Medulla oblongata (tissue), 1 donor: ENCODE results near the gene CXADR.
A peak's percentile ranks its signal among the peaks of the same experiment; 100 is the strongest.
"Not testable (repeated sequence)": the region's sequence is repeated elsewhere in the genome, so short reads cannot be mapped to it uniquely, and the experiment has no call there.

Experiments used
- DNase-seq: peaks from one replicate; pipeline ENCODE4 v3.0.0-alpha.2; 2015; ENCODE audit errors: extremely low spot score

CXADR gene

GRCh38 chr21:17502985-17503384 lies 9.9 kb upstream of the CXADR start:
- not testable (repeated sequence) for DNase-seq

- DNase-seq, result no peak
Observed at GRCh38 chr21:17506951-17507350, 5.9 kb upstream of the CXADR start.

GRCh38 chr21:17507591-17507990 lies 5.3 kb upstream of the CXADR start:
- no peak for DNase-seq

GRCh38 chr21:17513214-17514123 lies 626 bp downstream of the CXADR start:
- DNase-seq, result peak; percentile 71

GRCh38 chr21:17514124-17514845 lies 1.4 kb downstream of the CXADR start:
- DNase-seq, result no peak

GRCh38 chr21:17517008-17517407 lies 4.2 kb downstream of the CXADR start:
- not testable (repeated sequence) for DNase-seq

- no peak for DNase-seq
Observed at GRCh38 chr21:17519208-17519738, 6.4 kb downstream of the CXADR start.

- DNase-seq, result no peak
Observed at GRCh38 chr21:17519965-17520609, 7.2 kb downstream of the CXADR start.

- no peak for DNase-seq
Observed at GRCh38 chr21:17523007-17523451, 10.2 kb downstream of the CXADR start.

- DNase-seq, result not testable (repeated sequence)
Observed at GRCh38 chr21:17523979-17524494, 11.2 kb downstream of the CXADR start.

GRCh38 chr21:17524635-17525034 lies 11.8 kb downstream of the CXADR start:
- no peak for DNase-seq

GRCh38 chr21:17526776-17527175 lies 13.9 kb downstream of the CXADR start:
- no peak for DNase-seq

GRCh38 chr21:17527240-17527639 lies 14.4 kb downstream of the CXADR start:
- no peak for DNase-seq

GRCh38 chr21:17527711-17528110 lies 14.9 kb downstream of the CXADR start:
- no peak for DNase-seq

- no peak for DNase-seq
Observed at GRCh38 chr21:17529648-17530047, 16.8 kb downstream of the CXADR start.

- DNase-seq, result no peak
Observed at GRCh38 chr21:17532292-17532691, 19.4 kb downstream of the CXADR start.

GRCh38 chr21:17536381-17536780 lies 23.5 kb downstream of the CXADR start:
- no peak for DNase-seq

GRCh38 chr21:17537299-17537698 lies 24.5 kb downstream of the CXADR start:
- no peak for DNase-seq

- no peak for DNase-seq
Observed at GRCh38 chr21:17538576-17538975, 25.7 kb downstream of the CXADR start.

GRCh38 chr21:17539323-17539722 lies 26.5 kb downstream of the CXADR start:
- peak; percentile 49 for DNase-seq

- no peak for DNase-seq
Observed at GRCh38 chr21:17539743-17540341, 27.0 kb downstream of the CXADR start.
